Stimulated activated CD4-positive, alpha-beta T cell treated with anti-CD3 and anti-CD28 coated beads, Interleukin-4, amount 100 ng/mL, for 1 hour (primary cell): ENCODE measurements around the gene CRYBG1.

ENCODE experiments used
- DNase-seq: peaks from one replicate; pipeline ENCODE4 v3.0.0-alpha.2; 2020

CRYBG1 gene

GRCh38 chr6:106425382-106425781, 64.9 kb downstream of the CRYBG1 start:
- no peak for DNase-seq

DNA sequence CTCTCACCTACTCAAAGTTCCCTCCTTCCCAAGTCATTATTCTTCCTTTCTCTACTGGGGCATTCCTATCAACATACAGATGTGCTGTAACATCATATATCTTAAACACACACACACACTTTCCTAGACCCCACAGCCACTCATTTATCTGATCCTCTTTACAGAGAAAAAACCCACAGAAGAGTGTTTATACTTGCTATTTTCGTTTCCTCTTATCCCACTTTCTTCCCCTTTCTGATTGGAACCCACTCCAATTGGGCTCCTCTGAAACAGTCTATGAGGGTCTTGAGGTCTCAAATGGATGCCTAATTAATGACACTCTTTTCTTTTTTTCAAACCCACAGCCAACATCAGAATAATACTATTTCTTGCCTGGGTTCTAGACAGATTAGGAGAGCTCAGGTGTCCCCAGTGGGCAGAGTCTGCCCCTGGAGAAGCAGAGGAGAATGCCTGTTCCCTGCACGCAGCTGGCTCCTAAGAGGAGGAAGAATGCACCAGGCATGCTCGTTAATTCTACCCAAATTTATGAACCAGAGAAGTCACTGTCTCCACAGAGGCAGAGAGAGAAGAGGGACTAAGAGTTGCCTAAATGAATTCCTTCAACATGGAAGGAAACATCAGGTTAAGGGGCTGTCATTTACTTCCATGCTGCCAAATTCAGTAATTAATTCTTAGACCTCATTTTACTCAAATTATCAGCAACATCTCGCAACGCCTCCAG, 65.9 kb downstream of the CRYBG1 start:
- DNase-seq = no peak

- DNase-seq = no peak
Observed at GRCh38 chr6:106430466-106430865, 69.9 kb downstream of the CRYBG1 start.

DNA sequence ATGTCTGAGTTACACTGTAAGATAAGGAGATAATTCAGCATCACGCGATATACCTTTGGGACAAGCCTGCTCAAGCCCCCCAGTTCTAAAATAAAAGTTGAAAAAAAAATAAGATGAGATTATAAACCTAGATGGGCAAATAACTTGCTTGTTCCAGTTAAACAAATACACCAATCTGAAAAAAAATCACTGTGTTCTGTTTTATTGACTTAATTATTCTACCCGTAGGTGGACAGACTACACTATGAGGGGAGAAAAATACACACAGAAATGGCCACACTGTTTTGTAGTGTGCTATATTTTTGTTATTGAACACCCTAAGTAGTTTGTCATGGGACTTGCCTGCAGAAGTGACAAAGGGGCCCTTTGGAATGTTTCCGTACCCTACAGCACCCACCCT, 70.9 kb downstream of the CRYBG1 start:
- DNase-seq = no peak

GRCh38 chr6:106431972-106432371, 71.5 kb downstream of the CRYBG1 start:
- DNase-seq = no peak

- DNase-seq = no peak
Observed at GRCh38 chr6:106434530-106434929, 74.0 kb downstream of the CRYBG1 start.

DNA sequence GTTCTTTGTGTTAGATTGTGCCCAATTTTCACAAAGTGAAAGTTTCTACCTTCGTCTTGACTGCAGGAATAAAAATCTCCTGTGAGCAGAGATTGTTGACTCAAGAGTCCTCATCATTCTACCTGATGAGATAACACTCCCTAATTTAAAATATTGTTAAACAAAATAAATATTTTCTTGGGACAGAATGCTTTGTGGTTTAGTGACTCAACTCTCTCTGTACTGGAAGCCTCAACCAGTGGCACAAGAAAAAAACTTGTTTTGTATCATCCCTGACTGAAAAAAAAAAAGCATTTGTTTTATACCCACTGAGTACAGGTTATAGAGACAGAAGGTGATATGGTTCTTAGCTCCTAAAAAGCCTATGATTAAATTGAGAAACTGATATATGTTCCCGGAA, 78.9 kb downstream of the CRYBG1 start:
- no peak for DNase-seq

DNA sequence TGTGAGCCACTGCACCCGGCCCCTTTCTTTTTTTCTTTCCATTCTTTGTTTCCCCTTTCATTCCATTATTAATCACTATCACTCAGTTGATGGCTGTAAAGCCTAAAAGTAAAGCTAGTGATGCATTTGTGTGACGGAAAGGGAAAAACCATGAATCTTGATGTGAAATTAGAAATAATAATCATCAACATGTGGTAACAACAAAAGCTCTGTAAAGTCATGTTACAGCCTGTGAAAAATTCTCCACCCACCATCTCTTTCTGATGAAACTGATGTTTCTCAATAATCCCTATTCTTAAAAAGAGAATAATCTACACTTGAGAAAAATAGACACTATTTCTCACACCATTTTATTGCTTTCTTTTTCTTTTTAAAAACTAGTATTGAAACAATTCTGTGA, 80.0 kb downstream of the CRYBG1 start:
- no peak for DNase-seq

DNA sequence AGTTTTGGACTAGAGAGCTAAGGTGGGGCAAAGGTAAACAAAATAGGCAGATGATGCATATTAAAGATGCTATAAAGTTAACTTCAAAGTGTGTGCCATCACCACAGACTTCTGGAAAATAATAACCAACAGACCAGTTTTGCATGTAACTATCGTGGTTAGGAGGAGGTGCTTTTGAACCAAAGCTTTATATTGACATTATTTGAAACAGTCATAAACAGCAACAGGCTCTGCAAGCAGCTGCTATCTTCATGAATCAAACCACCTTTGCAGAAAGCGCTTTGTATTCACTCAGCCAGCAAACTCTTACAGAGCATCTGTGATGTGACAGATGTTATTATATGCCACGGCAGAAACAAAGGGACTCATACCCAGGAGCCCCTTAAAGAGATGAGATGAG, 81.9 kb downstream of the CRYBG1 start:
- no peak for DNase-seq

GRCh38 chr6:106444777-106445507, 84.4 kb downstream of the CRYBG1 start:
- no peak for DNase-seq

DNA sequence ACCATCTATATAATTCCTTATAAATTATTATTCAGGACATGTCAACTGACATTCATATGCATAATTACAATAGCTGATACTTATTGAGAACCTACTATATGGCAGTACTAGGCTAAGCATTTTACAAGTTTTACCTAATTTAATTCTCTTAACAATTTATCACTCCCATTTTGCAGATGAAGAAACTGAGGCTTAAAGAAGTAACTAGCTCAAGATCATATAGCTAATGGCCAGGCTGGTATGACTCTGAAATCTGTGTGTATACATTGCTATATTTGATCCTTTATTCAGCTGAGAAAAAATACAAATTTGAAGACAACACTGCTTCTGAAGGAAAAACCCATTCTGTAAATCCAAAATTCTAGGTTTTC, 85.0 kb downstream of the CRYBG1 start:
- no peak for DNase-seq

GRCh38 chr6:106446287-106446885, 85.9 kb downstream of the CRYBG1 start:
- DNase-seq = no peak

GRCh38 chr6:106446983-106447382, 86.5 kb downstream of the CRYBG1 start:
- no peak for DNase-seq

DNA sequence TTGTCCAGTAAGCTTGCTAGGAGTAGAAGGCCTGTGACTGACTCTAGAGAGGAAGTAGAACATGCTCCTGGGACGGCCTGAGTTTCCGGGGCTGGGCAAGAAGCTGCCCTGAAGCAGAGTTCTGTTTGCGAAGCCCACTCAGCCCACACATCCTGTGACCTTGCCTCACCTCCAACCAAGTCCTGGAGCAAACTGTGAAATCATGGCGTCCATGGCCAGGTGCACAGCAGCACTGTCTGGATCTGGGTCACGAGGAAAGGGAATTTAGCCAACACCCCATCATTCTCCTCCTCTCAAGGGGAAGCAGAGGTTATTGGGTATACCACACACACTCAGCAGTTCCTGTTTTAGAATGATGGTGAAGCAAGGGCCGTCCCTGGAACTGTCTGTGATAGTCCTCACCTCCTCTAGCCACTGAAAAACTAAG, 87.5 kb downstream of the CRYBG1 start:
- DNase-seq = peak; percentile 14

GRCh38 chr6:106450653-106451052, 90.1 kb downstream of the CRYBG1 start:
- DNase-seq = no peak

DNA sequence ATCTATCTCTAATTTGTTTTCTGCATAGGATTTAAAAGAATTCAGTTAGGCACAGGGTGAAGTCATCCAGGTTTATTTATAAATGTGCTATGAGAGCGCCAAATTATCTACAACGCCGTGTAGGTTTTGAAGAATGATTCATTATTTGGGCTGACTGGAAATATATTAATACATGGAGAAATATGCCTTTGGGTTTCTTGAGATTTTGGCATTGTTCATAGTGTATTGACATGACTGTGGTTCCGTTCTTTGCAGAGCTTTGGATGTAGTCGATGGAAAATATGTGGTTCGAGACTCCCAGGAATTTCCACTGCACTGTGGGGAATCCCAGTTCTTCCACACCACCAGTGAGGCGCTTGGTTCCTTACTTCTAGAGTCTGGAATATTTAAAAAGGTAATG, 90.9 kb downstream of the CRYBG1 start:
- DNase-seq = no peak

DNA sequence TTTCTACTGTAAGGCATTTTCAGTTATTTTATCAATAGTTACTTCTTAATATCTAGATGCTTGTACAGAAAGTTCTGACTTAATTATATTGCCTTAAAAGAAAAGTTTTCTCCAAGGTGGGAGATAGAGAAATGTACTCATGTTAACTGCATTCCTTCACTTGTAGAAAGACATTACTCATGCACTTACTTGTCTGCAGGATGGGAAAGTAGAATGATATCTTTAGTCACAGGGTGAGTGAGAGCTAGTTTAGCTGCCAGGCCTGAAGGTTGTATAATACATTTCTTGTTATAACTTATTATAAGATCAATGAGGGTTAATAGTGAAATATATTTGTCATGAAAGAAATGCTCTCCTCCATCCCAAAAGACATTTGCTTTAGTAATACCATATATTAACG, 92.1 kb downstream of the CRYBG1 start:
- DNase-seq = no peak

DNA sequence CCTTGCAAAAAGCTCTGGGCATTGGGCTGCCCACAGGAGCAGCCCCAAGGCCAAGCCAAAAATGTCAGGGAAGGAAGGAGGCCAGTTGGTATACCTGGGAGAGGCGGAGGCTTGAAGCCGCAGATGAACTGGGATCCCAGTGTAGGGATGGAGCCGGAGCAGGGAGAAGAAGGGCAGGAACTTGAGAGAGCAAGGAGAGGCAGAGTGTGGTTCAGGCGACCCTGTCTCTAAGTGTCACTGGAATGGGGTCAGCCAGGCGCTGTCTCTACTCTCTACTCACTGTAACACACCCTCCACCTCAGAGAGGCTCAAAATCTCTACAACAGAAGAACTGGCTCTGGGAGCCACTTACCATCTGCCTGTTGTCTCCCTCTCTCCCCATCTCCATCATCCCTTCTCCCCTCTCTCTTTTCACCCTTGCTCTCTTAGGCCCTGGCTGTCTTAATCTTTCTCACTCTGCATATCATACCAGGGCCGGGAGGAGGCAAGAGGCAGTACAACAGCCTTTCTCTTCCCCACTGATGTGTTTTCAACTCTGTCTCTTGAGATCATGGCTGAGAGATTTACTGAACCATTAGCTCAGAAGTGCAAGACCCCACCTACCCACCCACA, 93.3 kb downstream of the CRYBG1 start:
- no peak for DNase-seq

- DNase-seq = no peak
Observed at GRCh38 chr6:106456756-106457155, 96.2 kb downstream of the CRYBG1 start.

DNA sequence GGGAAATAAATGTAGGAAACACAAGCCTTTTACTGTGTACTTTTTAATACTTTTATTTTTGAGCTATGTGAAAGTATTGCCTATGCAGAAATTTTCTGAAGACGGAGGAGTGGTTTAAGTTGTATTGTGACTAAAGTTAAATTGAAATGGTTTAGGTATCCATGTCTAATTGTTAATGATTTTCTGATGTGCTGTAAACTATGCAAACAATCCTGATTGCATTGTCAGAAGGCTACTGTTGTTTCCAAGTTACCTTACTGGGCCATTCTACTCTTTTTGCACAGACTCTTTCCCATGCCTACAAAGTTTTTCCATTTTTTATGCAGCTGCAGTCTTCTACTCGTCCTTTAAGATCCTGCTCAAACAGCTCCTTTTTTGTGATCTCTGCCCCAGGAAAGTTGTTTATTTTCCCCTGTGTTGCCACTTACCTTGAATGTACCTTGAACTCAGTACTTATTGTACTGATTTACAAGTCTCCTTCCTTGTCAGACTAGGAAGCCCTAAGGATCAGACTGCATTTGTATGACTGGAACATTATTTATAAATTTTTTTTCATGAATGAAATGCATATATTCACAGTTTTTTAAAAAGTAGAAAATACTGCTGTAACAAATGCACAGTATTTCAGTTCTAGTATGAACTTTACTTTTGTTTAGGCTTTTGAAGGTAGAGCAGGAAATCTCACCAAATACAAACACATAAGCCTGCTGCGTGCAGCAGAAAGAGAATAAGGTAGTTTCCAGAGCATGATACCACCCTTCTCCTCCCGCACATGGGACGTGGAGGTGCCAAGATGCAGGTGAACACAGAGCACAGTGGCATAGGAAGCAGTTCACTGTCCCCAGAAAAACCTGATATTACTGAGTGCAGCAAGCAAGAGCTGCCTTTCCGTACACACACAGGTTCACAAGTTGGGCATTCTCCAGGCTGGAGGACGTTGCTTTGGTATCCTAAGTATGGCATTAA, 97.8 kb downstream of the CRYBG1 start:
- DNase-seq = no peak

DNA sequence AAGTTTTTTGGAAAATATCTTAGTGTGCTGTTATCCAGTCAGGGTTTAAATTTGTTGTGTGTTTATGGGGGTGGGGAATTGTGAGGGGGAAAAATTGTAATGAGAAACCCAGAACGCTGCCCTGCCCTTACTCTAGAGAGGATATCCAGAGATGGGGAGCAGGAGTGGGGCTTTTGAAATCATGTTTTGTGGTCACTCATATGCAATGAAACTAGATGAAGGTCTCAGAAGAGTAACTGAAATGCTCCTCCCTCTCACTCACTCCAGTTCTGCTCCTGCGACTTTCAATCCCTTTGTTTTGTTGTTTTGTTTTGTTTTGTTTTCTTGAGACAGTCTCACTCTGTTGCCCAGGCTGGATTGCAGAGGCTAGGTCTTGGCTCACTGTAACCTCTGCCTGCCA, 100.0 kb downstream of the CRYBG1 start:
- DNase-seq = no peak

DNA sequence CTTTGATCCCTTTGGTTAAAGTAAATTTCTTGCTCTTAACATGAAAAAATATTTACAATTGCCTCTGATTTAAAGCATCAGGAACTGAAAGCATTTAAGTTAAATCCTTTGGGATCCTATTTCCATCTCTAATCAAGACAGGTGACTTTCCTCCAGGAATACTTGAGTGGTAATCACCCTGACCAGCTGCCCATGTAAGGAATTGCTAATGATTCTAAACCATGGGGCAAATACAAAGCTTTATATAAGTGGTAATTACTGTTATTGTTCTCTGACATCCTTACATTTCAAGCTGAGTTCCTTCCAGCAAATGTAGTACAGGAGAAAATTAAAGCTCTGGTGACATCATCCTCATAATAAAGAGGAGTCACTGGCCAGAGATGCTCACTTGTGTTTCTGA, 100.6 kb downstream of the CRYBG1 start:
- DNase-seq = no peak
